ENCODE data around the gene CDK16.

CDK16 gene

DNA sequence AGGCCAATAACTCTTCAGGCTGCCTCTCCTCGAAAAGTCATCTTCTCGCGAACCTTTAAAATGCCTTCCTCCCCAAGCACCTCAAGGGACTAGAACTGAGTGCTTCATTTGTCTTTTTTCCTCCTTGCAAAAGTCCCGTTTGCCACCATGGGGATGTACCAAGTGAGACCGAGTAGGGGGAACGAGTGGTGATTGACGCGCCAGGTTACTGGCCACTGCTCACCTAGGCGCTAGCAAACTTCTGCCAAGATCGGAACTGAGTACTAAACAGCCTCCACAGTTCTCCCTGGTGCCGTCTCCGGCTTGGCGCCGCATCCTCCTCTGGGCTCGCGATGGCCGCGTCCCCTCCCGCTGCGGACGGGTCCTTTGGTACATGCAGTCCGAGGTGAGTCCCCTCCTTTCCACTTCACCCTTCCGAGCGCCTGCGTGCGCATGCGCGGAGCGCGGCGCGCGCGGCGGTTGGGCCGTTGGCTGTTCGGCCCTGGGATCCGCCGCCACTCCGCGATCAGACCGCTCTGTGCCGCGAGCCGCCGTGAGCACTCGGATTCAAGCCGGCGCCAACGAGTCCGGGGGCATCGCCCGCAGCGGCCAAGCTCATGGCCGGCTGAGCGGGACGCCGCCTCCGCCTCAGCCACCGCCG is at the start of gene CDK16:
TSS of gene CDK16 (plus strand) at position 402 of the 640 bp plus-strand sequence. CDS start 4,877 bp downstream, outside the sequence.
- in situ Hi-C loops (cut with HindIII; ENCODE audit: low sequenced_read_pairs): no loop called here
- DNase-seq (ENCODE audit: low read depth): peak; percentile 57
- peak within 1 kb of the TSS; percentile 75 for H3K4me3 ChIP-seq (ENCODE audit: low read depth, low read length)
- TF ChIP-seq, protein P1, sequence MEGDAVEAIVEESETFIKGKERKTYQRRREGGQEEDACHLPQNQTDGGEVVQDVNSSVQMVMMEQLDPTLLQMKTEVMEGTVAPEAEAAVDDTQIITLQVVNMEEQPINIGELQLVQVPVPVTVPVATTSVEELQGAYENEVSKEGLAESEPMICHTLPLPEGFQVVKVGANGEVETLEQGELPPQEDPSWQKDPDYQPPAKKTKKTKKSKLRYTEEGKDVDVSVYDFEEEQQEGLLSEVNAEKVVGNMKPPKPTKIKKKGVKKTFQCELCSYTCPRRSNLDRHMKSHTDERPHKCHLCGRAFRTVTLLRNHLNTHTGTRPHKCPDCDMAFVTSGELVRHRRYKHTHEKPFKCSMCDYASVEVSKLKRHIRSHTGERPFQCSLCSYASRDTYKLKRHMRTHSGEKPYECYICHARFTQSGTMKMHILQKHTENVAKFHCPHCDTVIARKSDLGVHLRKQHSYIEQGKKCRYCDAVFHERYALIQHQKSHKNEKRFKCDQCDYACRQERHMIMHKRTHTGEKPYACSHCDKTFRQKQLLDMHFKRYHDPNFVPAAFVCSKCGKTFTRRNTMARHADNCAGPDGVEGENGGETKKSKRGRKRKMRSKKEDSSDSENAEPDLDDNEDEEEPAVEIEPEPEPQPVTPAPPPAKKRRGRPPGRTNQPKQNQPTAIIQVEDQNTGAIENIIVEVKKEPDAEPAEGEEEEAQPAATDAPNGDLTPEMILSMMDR (IDR thresholded peaks at IDR 0.05; ENCODE audit: low read depth, low read length, missing control alignments): no peak

DNA sequence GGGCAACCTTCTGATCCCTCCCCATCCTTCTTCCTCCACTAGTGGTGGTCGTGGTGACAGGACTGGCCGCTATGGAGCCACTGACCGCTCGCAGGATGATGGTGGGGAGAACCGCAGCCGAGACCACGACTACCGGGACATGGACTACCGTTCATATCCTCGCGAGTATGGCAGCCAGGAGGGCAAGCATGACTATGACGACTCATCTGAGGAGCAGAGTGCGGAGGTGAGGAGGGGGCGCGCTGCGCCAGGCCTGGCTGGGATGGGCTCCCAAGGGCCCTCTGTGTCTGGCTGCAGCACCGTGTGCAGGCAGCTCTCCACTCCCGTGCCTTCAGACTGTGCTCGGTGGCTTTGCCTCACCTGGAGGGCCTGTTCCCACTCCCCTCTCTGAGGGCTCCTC is 49.2 kb upstream of the CDK16 start:
- in situ Hi-C loops (cut with HindIII; ENCODE audit: low sequenced_read_pairs): no loop called here
- DNase-seq (ENCODE audit: low read depth): no peak
- TF ChIP-seq, protein P1 (IDR thresholded peaks at IDR 0.05; ENCODE audit: low read depth, low read length, missing control alignments): no peak
- no peak overlapping the region for H3K4me3 ChIP-seq (ENCODE audit: low read depth, low read length)

DNA sequence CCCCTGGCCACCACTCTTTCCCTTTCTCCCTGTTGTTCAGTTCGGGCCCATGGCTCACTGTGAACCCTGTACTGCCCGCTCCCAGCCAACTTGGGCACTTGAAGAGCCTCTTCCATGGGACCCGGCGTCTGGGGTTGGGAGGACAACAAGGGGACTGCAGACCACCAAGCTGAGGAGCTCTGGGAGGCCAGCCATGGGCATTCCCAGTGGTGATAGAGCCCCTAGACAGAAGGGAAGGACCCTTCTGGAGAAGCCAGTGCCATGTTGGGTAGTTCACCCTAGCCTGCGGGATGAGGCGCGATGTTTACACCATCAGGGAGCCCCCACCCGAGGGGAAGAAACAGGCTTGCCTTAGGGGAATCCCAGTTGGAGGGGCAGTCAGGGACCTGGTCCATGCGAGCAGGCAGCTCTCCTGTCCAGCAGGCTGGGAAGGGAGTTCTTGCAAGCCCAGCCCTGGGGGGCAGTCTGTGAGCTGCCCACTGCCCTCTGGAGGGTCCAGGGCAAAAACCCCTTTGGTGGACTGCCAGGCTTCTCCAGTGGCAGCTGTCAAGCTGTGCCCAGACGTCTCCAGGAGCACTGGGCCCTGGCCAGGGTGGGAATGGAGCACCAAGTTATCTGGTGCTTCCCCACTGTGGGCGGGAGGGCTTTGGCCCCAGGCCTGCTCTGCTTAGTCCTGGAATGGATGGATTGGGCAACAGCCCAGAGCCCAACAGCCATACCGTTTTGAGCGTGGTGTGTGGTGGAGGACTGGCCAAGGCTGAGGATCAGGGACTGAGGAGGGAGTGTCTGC is 48.6 kb upstream of the CDK16 start:
- TF ChIP-seq, protein P1 (IDR thresholded peaks at IDR 0.05; ENCODE audit: low read depth, low read length, missing control alignments): no peak
- DNase-seq (ENCODE audit: low read depth): peak; percentile 42
- no peak overlapping the region for H3K4me3 ChIP-seq (ENCODE audit: low read depth, low read length)
- in situ Hi-C loops (cut with HindIII; ENCODE audit: low sequenced_read_pairs): no loop called here

DNA sequence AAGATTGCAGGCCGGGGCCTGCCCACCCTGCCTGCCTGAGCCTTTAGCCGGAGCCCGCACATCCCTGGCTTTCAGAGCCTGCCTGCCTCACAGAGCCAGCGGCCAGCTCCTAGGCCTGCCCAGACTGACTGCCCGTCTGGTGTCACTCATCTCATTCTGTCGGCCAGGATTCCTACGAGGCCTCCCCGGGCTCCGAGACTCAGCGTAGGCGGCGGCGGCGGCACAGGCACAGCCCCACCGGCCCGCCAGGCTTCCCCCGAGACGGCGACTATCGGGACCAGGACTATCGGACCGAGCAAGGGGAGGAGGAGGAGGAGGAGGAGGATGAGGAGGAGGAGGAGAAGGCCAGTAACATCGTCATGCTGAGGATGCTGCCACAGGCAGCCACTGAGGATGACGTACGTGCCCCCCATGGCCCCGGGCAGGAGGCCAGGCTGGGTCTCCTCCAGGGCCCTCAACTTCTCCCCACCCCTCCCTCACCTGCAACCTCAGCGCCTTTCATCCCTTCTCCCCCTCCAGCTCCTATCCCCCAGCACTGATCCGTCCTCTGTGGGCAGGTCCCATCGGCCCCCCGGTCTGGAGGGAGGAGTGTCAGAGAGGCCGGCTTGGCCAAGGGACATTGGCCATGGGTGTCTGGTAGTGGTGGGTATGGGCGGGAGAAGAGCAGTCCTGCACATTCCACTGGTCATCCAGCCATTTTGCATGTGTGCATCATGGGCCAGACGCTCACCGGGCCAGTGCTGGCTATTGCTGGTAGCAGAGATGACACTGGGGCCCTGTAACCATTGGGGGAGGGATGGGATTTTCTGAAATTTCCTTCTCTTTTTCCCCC is 47.4 kb upstream of the CDK16 start:
- no peak overlapping the region for H3K4me3 ChIP-seq (ENCODE audit: low read depth, low read length)
- DNase-seq (ENCODE audit: low read depth): no peak
- TF ChIP-seq, protein P1 (IDR thresholded peaks at IDR 0.05; ENCODE audit: low read depth, low read length, missing control alignments): no peak
- in situ Hi-C loops (cut with HindIII; ENCODE audit: low sequenced_read_pairs): no loop called here

DNA sequence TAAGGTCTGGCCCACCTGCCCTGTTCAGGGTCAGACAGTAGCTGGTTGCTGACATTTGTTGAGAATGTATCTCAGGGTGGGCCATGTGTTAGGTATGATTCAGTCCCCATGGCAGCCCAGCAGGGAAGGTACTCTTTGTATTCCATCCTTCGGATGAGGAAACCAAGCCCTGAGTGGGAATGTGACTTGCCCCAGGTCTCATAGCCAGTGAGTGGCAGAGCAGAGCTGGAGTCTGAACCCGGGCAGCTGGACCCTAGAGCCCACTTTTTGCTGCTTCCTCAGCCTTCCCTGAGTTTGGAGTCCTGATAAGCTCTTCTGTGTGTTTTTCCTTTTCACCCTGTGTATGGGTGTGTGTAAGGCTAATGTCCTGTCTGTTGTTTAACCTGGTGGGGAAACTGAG is 46.5 kb upstream of the CDK16 start:
- TF ChIP-seq, protein P1 (IDR thresholded peaks at IDR 0.05; ENCODE audit: low read depth, low read length, missing control alignments): no peak
- in situ Hi-C loops (cut with HindIII; ENCODE audit: low sequenced_read_pairs): no loop called here
- DNase-seq (ENCODE audit: low read depth): no peak
- no peak overlapping the region for H3K4me3 ChIP-seq (ENCODE audit: low read depth, low read length)

DNA sequence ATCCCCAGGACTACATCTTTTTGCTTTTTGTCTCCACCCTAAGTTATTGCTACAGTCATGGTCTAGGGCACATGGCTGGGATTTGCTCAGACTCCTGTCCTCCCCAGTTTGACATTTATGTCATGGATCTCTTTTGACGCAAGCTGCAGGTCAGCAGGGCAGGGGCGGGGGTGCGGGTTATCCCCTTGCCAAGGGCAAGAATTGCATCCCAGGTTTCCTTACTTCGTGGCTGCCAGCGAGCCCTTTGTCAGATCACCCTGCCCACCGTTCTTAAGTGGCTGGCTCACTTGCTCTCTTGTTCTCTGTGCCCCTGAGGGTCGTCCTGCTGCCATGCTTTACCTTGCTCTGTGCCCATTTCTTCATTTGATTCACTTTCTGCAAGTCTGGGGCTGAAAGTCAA is 45.9 kb upstream of the CDK16 start:
- TF ChIP-seq, protein P1 (IDR thresholded peaks at IDR 0.05; ENCODE audit: low read depth, low read length, missing control alignments): no peak
- in situ Hi-C loops (cut with HindIII; ENCODE audit: low sequenced_read_pairs): no loop called here
- no peak for DNase-seq (ENCODE audit: low read depth)
- H3K4me3 ChIP-seq (ENCODE audit: low read depth, low read length): no peak overlapping the region

Data from astrocyte of the cerebellum (primary cell).